GM12878 (cell line): Measurements from ENCODE around the gene SFT2D3. TPM values are rescaled to one million over a fixed set of nuclear protein-coding genes. Genes with fewer than 3 reads are reported as not detected.

Experiments used
- ATAC-seq: fragments of 200-7000 bp; cut with Tn5 transposase; 3 replicates; pipeline ENCODE4 v1.9.1; 2020; ENCODE audit warnings: mild to moderate bottlenecking, moderate library complexity
- BruUV-seq: library from RNA; stranded (reverse); fragments of 400-500 nt; replicated peaks from 2 replicates; lab custom pipeline; 2021; lab: Mats Ljungman, UMichigan
- CTCF ChIA-PET: fragments of 300-600 bp; sonication (Branson Sonifier 250); formaldehyde crosslinking; extraction: SDS; loops from one replicate; lab custom pipeline; 2021; ENCODE audit warnings: inconsistent platforms; lab: Yijun Ruan, JAX
- POLR2A ChIA-PET: fragments of 350-600 bp; formaldehyde crosslinking; extraction: SDS; loops from one replicate; lab custom pipeline; 2021; ENCODE audit warnings: inconsistent platforms; lab: Charles Lee
- RAD21 ChIA-PET: fragments of 300-600 bp; sonication (Branson Sonifier 250); formaldehyde crosslinking; loops from one replicate; lab custom pipeline; 2023; ENCODE audit warnings: antibody characterized with exemption; ENCODE audit not compliant: unreplicated experiment; lab: Charles Lee
- SMC1A ChIA-PET: fragments of 300-600 bp; sonication (Branson Sonifier 250); formaldehyde crosslinking; loops from one replicate; lab custom pipeline; 2023; ENCODE audit not compliant: unreplicated experiment, uncharacterized antibody; lab: Charles Lee
- DNase-seq: peaks from one replicate; pipeline ENCODE4 v3.0.0-alpha.2; 2011; ENCODE audit warnings: low read depth, low spot score
- FAIRE-seq: peaks from 3 replicates; lab custom pipeline; 2011; peaks lifted over from hg19 to GRCh38; lab: Jason Lieb, UNC
- H2AFZ ChIP-seq: 2 replicates; pipeline ENCODE4 v1.6.0; 2011; ENCODE audit warnings: low read depth, low read length, control low read depth; ENCODE audit not compliant: control insufficient read depth
- H3K27ac ChIP-seq: 2 replicates; pipeline ENCODE4 v1.5.1; 2011; ENCODE audit warnings: control low read depth; ENCODE audit not compliant: control insufficient read depth, insufficient read depth
- H3K27me3 ChIP-seq, 2 experiments: replicated peaks in 1 of 2; 2 replicates each; pipeline versions ENCODE4 v1.6.0 to v1.6.1; 2011; ENCODE audit warnings: low read length in 1 of 2; ENCODE audit not compliant: control insufficient read depth in 2 of 2, insufficient read depth in 2 of 2
- H3K36me3 ChIP-seq, 2 experiments: 2 replicates each; pipeline ENCODE4 v1.5.1; 2011; ENCODE audit warnings: low read length in 1 of 2; ENCODE audit not compliant: control insufficient read depth in 2 of 2, insufficient read depth in 2 of 2
- H3K4me1 ChIP-seq: 2 replicates; pipeline ENCODE4 v1.6.1; 2011; ENCODE audit warnings: mild to moderate bottlenecking, low read length, moderate library complexity, mixed read lengths; ENCODE audit not compliant: control insufficient read depth, insufficient read depth
- H3K4me2 ChIP-seq: 2 replicates; pipeline ENCODE4 v1.6.0; 2011; ENCODE audit warnings: control low read depth; ENCODE audit not compliant: control insufficient read depth, insufficient read depth
- H3K4me3 ChIP-seq: fragments of 200-600 bp; sonication (generic); 2 replicates; pipeline ENCODE4 v1.5.1; 2016
- H3K79me2 ChIP-seq: 2 replicates; pipeline ENCODE4 v1.6.0; 2011; ENCODE audit warnings: low read length; ENCODE audit not compliant: control insufficient read depth, insufficient read depth
- H3K9ac ChIP-seq: 2 replicates; pipeline ENCODE4 v1.8.0; 2011; ENCODE audit warnings: low read length, control low read depth, mixed read lengths; ENCODE audit not compliant: control insufficient read depth, insufficient read depth
- H3K9me3 ChIP-seq: replicated peaks from 3 replicates; pipeline ENCODE4 v1.5.1; 2011; ENCODE audit warnings: mild to moderate bottlenecking, low read length; ENCODE audit not compliant: control insufficient read depth, insufficient read depth
- H4K20me1 ChIP-seq: 2 replicates; pipeline ENCODE4 v1.6.0; 2011; ENCODE audit not compliant: control insufficient read depth, insufficient read depth
- ATF3 ChIP-seq: IDR thresholded peaks from 2 replicates; pipeline ENCODE4 v1.6.1; 2011; ENCODE audit warnings: low read depth, mild to moderate bottlenecking, low read length, moderate library complexity, borderline replicate concordance; ENCODE audit errors: extremely low read depth
- CHD1 ChIP-seq: IDR thresholded peaks from 2 replicates; pipeline ENCODE4 v1.6.1; 2012; ENCODE audit warnings: low read depth, low read length, improper control_type of control experiment
- ETV6 ChIP-seq, 2 experiments: fragments of 450-650 bp in 1 of 2; IDR thresholded peaks in 1 of 2; conservative IDR thresholded peaks in 1 of 2; 2 replicates each; pipeline ENCODE4 v1.6.1; 2014; ENCODE audit warnings: antibody characterized with exemption in 1 of 2, borderline replicate concordance in 1 of 2, low read depth in 1 of 2, mild to moderate bottlenecking in 1 of 2, moderate library complexity in 1 of 2
- IKZF1 ChIP-seq: fragments of 450-650 bp; conservative IDR thresholded peaks from 2 replicates; pipeline ENCODE4 v1.6.1; 2017; ENCODE audit warnings: antibody characterized with exemption, mild to moderate bottlenecking
- IKZF2 ChIP-seq, 2 experiments: fragments of 450-650 bp; IDR thresholded peaks; 2 replicates each; pipeline ENCODE4 v1.6.1; 2017; ENCODE audit warnings: mild to moderate bottlenecking in 2 of 2, moderate library complexity in 2 of 2
- JUNB ChIP-seq: IDR thresholded peaks from 2 replicates; pipeline ENCODE4 v1.6.1; 2016; ENCODE audit warnings: antibody characterized with exemption, mild to moderate bottlenecking
- MTA2 ChIP-seq: fragments of 450-650 bp; IDR thresholded peaks from 2 replicates; pipeline ENCODE4 v1.6.1; 2016; ENCODE audit warnings: low read depth, mild to moderate bottlenecking, moderate library complexity
- POLR2AphosphoS5 ChIP-seq: IDR thresholded peaks from 2 replicates; pipeline ENCODE4 v1.6.1; 2011; ENCODE audit warnings: mild to moderate bottlenecking, low read length, inconsistent platforms
- TARDBP ChIP-seq: IDR thresholded peaks from 2 replicates; pipeline ENCODE4 v1.6.1; 2016; ENCODE audit warnings: borderline replicate concordance
- TBL1XR1 ChIP-seq: IDR thresholded peaks from 2 replicates; pipeline ENCODE4 v1.6.1; 2012; ENCODE audit warnings: low read depth, low read length, improper control_type of control experiment
- ZNF217 ChIP-seq: fragments of 450-650 bp; IDR thresholded peaks from 2 replicates; pipeline ENCODE4 v1.6.1; 2017; ENCODE audit warnings: antibody characterized with exemption, mild to moderate bottlenecking
- ZNF687 ChIP-seq: fragments of 450-650 bp; IDR thresholded peaks from 2 replicates; pipeline ENCODE4 v1.6.1; 2017; ENCODE audit warnings: mild to moderate bottlenecking, moderate library complexity
- WGBS: methylation state at CpG from one replicate; pipeline ENCODE4 v1.1.6; 2016; ENCODE audit warnings: low lambda C conversion rate; ENCODE audit not compliant: insufficient replicate concordance, insufficient coverage; ENCODE audit errors: missing lambda C conversion rate; 5-methylcytosine and 5-hydroxymethylcytosine counted together
- in situ Hi-C: fragments of 300-500 bp; cut with MboI; formaldehyde crosslinking; loops from 9 replicates; pipeline ENCODE4 v1.14.3; 2018; ENCODE audit warnings: mixed read lengths
- intact Hi-C: fragments of 100-400 bp; cut with micrococcal nuclease; formaldehyde crosslinking; loops from one replicate; pipeline ENCODE4 v1.14.2; 2022; ENCODE audit not compliant: unreplicated experiment
- polyA plus RNA-seq, 11 experiments: library from polyadenylated mRNA; depleted of rRNA in 4 of 11; unstranded in 6 of 11; stranded (reverse) in 5 of 11; fragments of >200 nt; fragmentation: Nextera tagmentation in 4 of 11; fragmentation: Illumina TruSeq in 1 of 11; extraction: Ambion mirVana in 4 of 11; extraction: Trizol in 1 of 11; gene quantifications; 1 replicate in 1 of 11; 2 replicates in 10 of 11; pipeline versions ENCODE4 v1.2.1 to v1.2.3, GENCODE V29; 2011 to 2016; ENCODE audit warnings: inconsistent platforms in 2 of 11, missing spikeins in 2 of 11, low read depth in 1 of 11
- total RNA-seq, 4 experiments: library from RNA; depleted of rRNA in 3 of 4; stranded (reverse); fragments of >200 nt in 3 of 4; fragmentation: Illumina TruSeq in 1 of 4; extraction: Trizol in 1 of 4; gene quantifications; 2 replicates each; pipeline versions ENCODE4 v1.2.1 to v1.2.3, GENCODE V29; 2013 to 2021

Gene SFT2D3
- total and polyA plus RNA-seq, 10 of the 15 experiments (the other 5 are each of a cell fraction or from before 2014, with no cell fraction given) = 4.2 to 8.4 (median 6.6) TPM; not detected in 4

GRCh38 chr2:127688405-127688804 lies 12.9 kb upstream of the SFT2D3 start:
- 7% methylated on average over 1 of the region's 1 CpG for WGBS
- Histone ChIP-seq H3K36me3 (no peaks in the 10 kb centered on the region), H2AFZ (no peak overlapping the region), H3K4me1 (no peaks in the 10 kb centered on the region), H3K27me3 (no peaks in the 10 kb centered on the region), H3K4me3 (no peak overlapping the region), H3K27ac (no peak overlapping the region), H3K9me3 (peaks cover 11% of the 10 kb centered on the region; the same call in 2 of the 3 replicates), H3K4me2 (no peak overlapping the region), H3K9ac (no peak overlapping the region), H3K79me2 (no peaks in the 10 kb centered on the region), H4K20me1 (no peaks in the 10 kb centered on the region)
- no peak for DNase-seq
- ATAC-seq = no peak
- BruUV-seq = no TSS peak
- ChIA-PET CTCF (no interaction called here), SMC1A (no interaction called here), RAD21 (no interaction called here), POLR2A (no interaction called here)
- intact Hi-C loops (no loop called here), in situ Hi-C loops (no loop called here)
- TF ChIP-seq CHD1 (no peak), ZNF687 (no peak), ATF3 (no peak), MTA2 (no peak), ETV6 (conservative IDR thresholded peaks at IDR 0.05 in 1 of 2, IDR thresholded peaks at IDR 0.05 in 1 of 2; ENCODE audit: borderline replicate concordance in 1 of 2, low read depth in 1 of 2) (no peak), IKZF1 (no peak), TARDBP (no peak), IKZF2 (IDR thresholded peaks at IDR 0.05) (no peak), POLR2AphosphoS5 (no peak), TBL1XR1 (no peak), JUNB (no peak), ZNF217 (no peak)
- no peak for FAIRE-seq
